Measurements from ENCODE around the gene STYX. TPM values are rescaled to one million over a fixed set of nuclear protein-coding genes. Genes with fewer than 3 reads are reported as not detected.

Gene STYX
- total and polyA plus RNA-seq, 10 of the 15 experiments (the other 5 are each of a cell fraction or from before 2014, with no cell fraction given) = 5.0 to 15.3 (median 9.5) TPM

- TF ChIP-seq MLLT1 (IDR thresholded peaks at IDR 0.05) (no peak), SUPT20H (IDR thresholded peaks at IDR 0.05; ENCODE audit: borderline replicate concordance, control insufficient read depth, low read depth, low read length) (no peak), E2F4 (IDR thresholded peaks at IDR 0.05; ENCODE audit: low read depth, low read length) (no peak), ETV6 (conservative IDR thresholded peaks at IDR 0.05 in 1 of 2, IDR thresholded peaks at IDR 0.05 in 1 of 2; ENCODE audit: borderline replicate concordance in 1 of 2, low read depth in 1 of 2) (no peak), ZNF207 (IDR thresholded peaks at IDR 0.05; ENCODE audit: borderline replicate concordance) (no peak), TCF7 (IDR thresholded peaks at IDR 0.05; ENCODE audit: borderline replicate concordance) (no peak), SMAD5 (IDR thresholded peaks at IDR 0.05; ENCODE audit: low read depth) (no peak), NFYB (IDR thresholded peaks at IDR 0.05; ENCODE audit: insufficient read depth, low read depth, low read length) (no peak), POLR2AphosphoS2 (IDR thresholded peaks at IDR 0.05; ENCODE audit: low read depth, low read length) (no peak), SMAD1 (IDR thresholded peaks at IDR 0.05; ENCODE audit: low read depth, partially characterized antibody) (no peak), MXI1 (IDR thresholded peaks at IDR 0.05; ENCODE audit: low read depth, low read length) (no peak), SP1 (IDR thresholded peaks at IDR 0.05; ENCODE audit: low read depth, low read length) (no peak), PKNOX1 (IDR thresholded peaks at IDR 0.05) (no peak)
Observed at GRCh38 chr14:52716155-52716554, 13.8 kb upstream of the STYX start (continued).

Data from GM12878 (cell line).